WTC11 (cell line): ENCODE measurements around the gene SUPT7L. TPM values are rescaled to one million over a fixed set of nuclear protein-coding genes. Genes with fewer than 3 reads are reported as not detected.

Experiments
- ATAC-seq: fragments of 200-7000 bp; cut with Tn5 transposase; 2 replicates; pipeline ENCODE4 v1.10.0; 2021; ENCODE audit warnings: mild to moderate bottlenecking, moderate library complexity
- CTCF ChIA-PET: fragments of 300-600 bp; sonication (Branson Sonifier 250); formaldehyde crosslinking; loops from one replicate; lab custom pipeline; 2021; ENCODE audit warnings: antibody characterized with exemption; lab: Charles Lee
- POLR2A ChIA-PET: fragments of 350-600 bp; sonication (Branson Sonifier 250); formaldehyde crosslinking; loops from one replicate; lab custom pipeline; 2021; ENCODE audit warnings: antibody characterized with exemption; lab: Charles Lee
- DNase-seq: peaks from one replicate; pipeline ENCODE4 v3.0.0; 2021; ENCODE audit warnings: low spot score
- H3K27ac Mint-ChIP-seq: 2 replicates; pipeline ENCODE4 v1.8.0; 2021; ENCODE audit warnings: mixed read lengths
- H3K27me3 Mint-ChIP-seq: 2 replicates; pipeline ENCODE4 v1.8.0; 2021; ENCODE audit warnings: low read depth, mild to moderate bottlenecking, moderate library complexity, mixed read lengths
- H3K36me3 Mint-ChIP-seq: 2 replicates; pipeline ENCODE4 v1.8.0; 2021; ENCODE audit warnings: mixed read lengths
- H3K4me1 Mint-ChIP-seq: 2 replicates; pipeline ENCODE4 v1.8.0; 2022; ENCODE audit warnings: mixed read lengths
- H3K4me3 Mint-ChIP-seq: 2 replicates; pipeline ENCODE4 v1.8.0; 2021; ENCODE audit warnings: mild to moderate bottlenecking, moderate library complexity, mixed read lengths
- H3K9me3 Mint-ChIP-seq: 2 replicates; pipeline ENCODE4 v1.8.0; 2021; ENCODE audit warnings: mixed read lengths
- AR ChIP-seq: fragments of 250-450 bp; sonication (Bioruptor Pico); IDR thresholded peaks from 2 replicates; pipeline ENCODE4 v1.9.0; 2021; ENCODE audit warnings: mild to moderate bottlenecking
- FOXP1 ChIP-seq: sonication (generic); formaldehyde crosslinking; IDR thresholded peaks from 2 replicates; pipeline ENCODE4 v1.8.0; 2022; ENCODE audit warnings: missing genetic modification reagents, mild to moderate bottlenecking, moderate library complexity, borderline replicate concordance
- GTF2I ChIP-seq: fragments of 250-450 bp; sonication (Bioruptor Pico); conservative IDR thresholded peaks from 2 replicates; pipeline ENCODE4 v1.4.0; 2021; ENCODE audit warnings: mild to moderate bottlenecking
- NFYB ChIP-seq: sonication (generic); formaldehyde crosslinking; conservative IDR thresholded peaks from 2 replicates; pipeline ENCODE4 v1.8.0; 2022; ENCODE audit warnings: low read depth, missing genetic modification reagents
- NR3C1 ChIP-seq: sonication (generic); formaldehyde crosslinking; conservative IDR thresholded peaks from 2 replicates; pipeline ENCODE4 v1.8.1; 2023; ENCODE audit warnings: low read depth, mild to moderate bottlenecking, missing genetic modification reagents
- OVOL2 ChIP-seq: fragments of 250-450 bp; sonication (Bioruptor Pico); IDR thresholded peaks from 2 replicates; pipeline ENCODE4 v1.9.0; 2021; ENCODE audit warnings: mild to moderate bottlenecking, borderline replicate concordance
- RORB ChIP-seq: fragments of 250-450 bp; sonication (Bioruptor Pico); IDR thresholded peaks from 2 replicates; pipeline ENCODE4 v1.9.0; 2021; ENCODE audit warnings: mild to moderate bottlenecking
- SP1 ChIP-seq: sonication (generic); formaldehyde crosslinking; conservative IDR thresholded peaks from 2 replicates; pipeline ENCODE4 v1.8.1; 2022; ENCODE audit warnings: missing genetic modification reagents
- TCF7 ChIP-seq: sonication (generic); formaldehyde crosslinking; IDR thresholded peaks from 2 replicates; pipeline ENCODE4 v1.8.0; 2022; ENCODE audit warnings: mild to moderate bottlenecking, low read depth, missing genetic modification reagents, moderate library complexity
- USF1 ChIP-seq: sonication (generic); formaldehyde crosslinking; IDR thresholded peaks from 2 replicates; pipeline ENCODE4 v1.8.0; 2022; ENCODE audit warnings: mild to moderate bottlenecking, missing genetic modification reagents
- ZNF138 ChIP-seq: sonication (generic); formaldehyde crosslinking; conservative IDR thresholded peaks from 2 replicates; pipeline ENCODE4 v1.8.1; 2022; ENCODE audit warnings: mild to moderate bottlenecking, moderate library complexity, missing genetic modification reagents
- ZNF219 ChIP-seq: sonication (generic); formaldehyde crosslinking; IDR thresholded peaks from 2 replicates; pipeline ENCODE4 v1.8.0; 2023; ENCODE audit warnings: missing genetic modification reagents, mild to moderate bottlenecking, borderline replicate concordance
- ZNF416 ChIP-seq: fragments of 250-450 bp; sonication (Bioruptor Pico); IDR thresholded peaks from 2 replicates; pipeline ENCODE4 v1.9.0; 2021; ENCODE audit warnings: mild to moderate bottlenecking, inconsistent platforms
- ZNF671 ChIP-seq: fragments of 250-450 bp; sonication (Bioruptor Pico); IDR thresholded peaks from 2 replicates; pipeline ENCODE4 v1.8.0; 2021; ENCODE audit warnings: mild to moderate bottlenecking
- total RNA-seq: library from RNA; stranded (reverse); gene quantifications from 3 replicates; pipeline ENCODE4 v1.2.3, GENCODE V29; 2021
- TF ChIP-seq, protein P1 (sequence below): sonication (generic); formaldehyde crosslinking; IDR thresholded peaks from 2 replicates; pipeline ENCODE4 v1.8.1; 2023; ENCODE audit warnings: mild to moderate bottlenecking, missing genetic modification reagents, borderline replicate concordance
- TF ChIP-seq, protein P2 (sequence below): fragments of 200-600 bp; IDR thresholded peaks from 2 replicates; pipeline ENCODE4 v1.8.0; 2022; ENCODE audit warnings: antibody characterized with exemption
- TF ChIP-seq, protein P3 (sequence below): fragments of 250-450 bp; sonication (Bioruptor Pico); IDR thresholded peaks from 2 replicates; pipeline ENCODE4 v1.8.0; 2021; ENCODE audit warnings: mild to moderate bottlenecking

The SUPT7L gene
- total RNA-seq, 1 experiment from 2014 or later, result 22.6 TPM

DNA sequence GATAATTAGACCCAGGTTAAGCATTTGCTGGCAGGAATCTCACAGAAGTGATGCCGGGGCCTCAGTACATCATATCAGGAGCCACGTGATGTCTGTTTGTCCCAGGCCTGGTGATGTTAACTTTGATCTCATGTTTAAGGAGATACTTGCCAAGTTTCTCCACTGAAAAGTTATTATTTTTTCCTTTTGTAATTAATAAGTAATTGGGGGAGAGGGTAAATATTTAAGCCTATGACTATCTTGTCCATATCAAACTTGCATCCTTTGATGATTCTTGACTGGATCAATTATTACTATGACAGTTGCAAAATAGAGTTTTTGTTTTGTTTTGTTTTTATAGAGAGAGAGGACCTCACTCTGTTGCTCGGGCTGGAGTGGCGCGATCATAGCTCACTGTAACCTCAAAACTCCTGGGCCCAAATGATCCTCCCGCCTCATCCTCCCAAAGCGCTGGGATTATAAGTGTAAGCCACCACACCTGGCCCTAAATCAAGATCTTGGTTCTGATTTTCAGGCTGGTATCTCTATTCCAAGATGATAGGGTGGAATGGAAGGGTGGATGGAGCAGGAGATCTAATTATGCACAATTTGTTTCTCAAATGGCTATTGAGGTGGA is 46.7 kb upstream of the SUPT7L start:
- H3K9me3 Mint-ChIP-seq, result no peaks in the 10 kb centered on the region
- no peak overlapping the region for H3K4me3 Mint-ChIP-seq
- TF ChIP-seq AR (CRISPR knock-in tag) (no peak), ZNF416 (CRISPR knock-in tag) (no peak), ZNF671 (CRISPR knock-in tag) (no peak)
- peaks cover 9% of the 10 kb centered on the region for H3K4me1 Mint-ChIP-seq
- no peak for DNase-seq
- ATAC-seq, result no peak
- no peak overlapping the region for H3K27ac Mint-ChIP-seq
- ChIA-PET POLR2A (no interaction called here), CTCF (interaction anchor here (1.5 kb wide), 1 partner anchor 26 kb away, joined by 3 read pairs; no protein-coding TSS in a partner anchor)
- peaks cover 9% of the 10 kb centered on the region for H3K27me3 Mint-ChIP-seq
- H3K36me3 Mint-ChIP-seq, result no peaks in the 10 kb centered on the region

GRCh38 chr2:27709326-27709725 is 45.9 kb upstream of the SUPT7L start:
- peaks cover 2% of the 10 kb centered on the region for H3K4me1 Mint-ChIP-seq
- H3K4me3 Mint-ChIP-seq, result no peak overlapping the region
- TF ChIP-seq TCF7, result no peak
- TF ChIP-seq GTF2I (CRISPR knock-in tag), result no peak
- no peak for TF ChIP-seq USF1 (CRISPR knock-in tag)
- no peak for TF ChIP-seq OVOL2 (CRISPR knock-in tag)
- TF ChIP-seq FOXP1 (CRISPR knock-in tag), result no peak
- ChIA-PET POLR2A (no interaction called here), CTCF (interaction anchor here (1.5 to 3.7 kb wide), 2 partner anchors 14 to 26 kb away, joined by 3 to 23 read pairs; no protein-coding TSS in a partner anchor)
- DNase-seq, result no peak
- H3K27ac Mint-ChIP-seq, result no peak overlapping the region
- ATAC-seq, result no peak
- H3K27me3 Mint-ChIP-seq, result peaks cover 2% of the 10 kb centered on the region; the same call in 1 of the 2 replicates
- no peaks in the 10 kb centered on the region for H3K9me3 Mint-ChIP-seq
- no peaks in the 10 kb centered on the region for H3K36me3 Mint-ChIP-seq

DNA sequence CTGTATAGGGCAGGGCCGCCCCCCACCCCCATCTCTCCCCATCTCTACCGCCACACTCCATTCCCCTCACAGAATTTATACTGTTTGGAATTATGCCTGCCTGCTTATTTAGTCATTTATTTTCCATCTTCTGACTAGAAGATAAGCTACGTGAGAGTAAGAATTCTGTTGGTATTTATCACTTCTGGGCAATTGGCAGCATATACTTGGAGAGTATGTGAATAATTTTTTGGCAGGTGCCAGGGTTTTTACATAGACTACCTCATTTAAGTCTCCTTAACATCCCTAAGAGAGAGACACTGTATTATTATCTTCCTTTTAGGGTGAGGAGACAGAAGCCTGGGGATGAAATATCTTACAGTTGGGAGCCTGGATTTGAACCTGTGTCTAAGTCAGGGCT is 45.3 kb upstream of the SUPT7L start:
- Mint-ChIP-seq H3K4me1 (no peaks in the 10 kb centered on the region; the same call in none of the 2 replicates), H3K9me3 (no peaks in the 10 kb centered on the region), H3K4me3 (no peak overlapping the region), H3K27ac (no peak overlapping the region), H3K27me3 (no peaks in the 10 kb centered on the region; the same call in 1 of the 2 replicates), H3K36me3 (no peaks in the 10 kb centered on the region)
- CTCF ChIA-PET, result interaction anchor here (3.7 kb wide), 1 partner anchor 15 kb away, joined by 23 read pairs; no protein-coding TSS in a partner anchor
- ATAC-seq (no peak), DNase-seq (no peak)
- TF ChIP-seq, protein P1, sequence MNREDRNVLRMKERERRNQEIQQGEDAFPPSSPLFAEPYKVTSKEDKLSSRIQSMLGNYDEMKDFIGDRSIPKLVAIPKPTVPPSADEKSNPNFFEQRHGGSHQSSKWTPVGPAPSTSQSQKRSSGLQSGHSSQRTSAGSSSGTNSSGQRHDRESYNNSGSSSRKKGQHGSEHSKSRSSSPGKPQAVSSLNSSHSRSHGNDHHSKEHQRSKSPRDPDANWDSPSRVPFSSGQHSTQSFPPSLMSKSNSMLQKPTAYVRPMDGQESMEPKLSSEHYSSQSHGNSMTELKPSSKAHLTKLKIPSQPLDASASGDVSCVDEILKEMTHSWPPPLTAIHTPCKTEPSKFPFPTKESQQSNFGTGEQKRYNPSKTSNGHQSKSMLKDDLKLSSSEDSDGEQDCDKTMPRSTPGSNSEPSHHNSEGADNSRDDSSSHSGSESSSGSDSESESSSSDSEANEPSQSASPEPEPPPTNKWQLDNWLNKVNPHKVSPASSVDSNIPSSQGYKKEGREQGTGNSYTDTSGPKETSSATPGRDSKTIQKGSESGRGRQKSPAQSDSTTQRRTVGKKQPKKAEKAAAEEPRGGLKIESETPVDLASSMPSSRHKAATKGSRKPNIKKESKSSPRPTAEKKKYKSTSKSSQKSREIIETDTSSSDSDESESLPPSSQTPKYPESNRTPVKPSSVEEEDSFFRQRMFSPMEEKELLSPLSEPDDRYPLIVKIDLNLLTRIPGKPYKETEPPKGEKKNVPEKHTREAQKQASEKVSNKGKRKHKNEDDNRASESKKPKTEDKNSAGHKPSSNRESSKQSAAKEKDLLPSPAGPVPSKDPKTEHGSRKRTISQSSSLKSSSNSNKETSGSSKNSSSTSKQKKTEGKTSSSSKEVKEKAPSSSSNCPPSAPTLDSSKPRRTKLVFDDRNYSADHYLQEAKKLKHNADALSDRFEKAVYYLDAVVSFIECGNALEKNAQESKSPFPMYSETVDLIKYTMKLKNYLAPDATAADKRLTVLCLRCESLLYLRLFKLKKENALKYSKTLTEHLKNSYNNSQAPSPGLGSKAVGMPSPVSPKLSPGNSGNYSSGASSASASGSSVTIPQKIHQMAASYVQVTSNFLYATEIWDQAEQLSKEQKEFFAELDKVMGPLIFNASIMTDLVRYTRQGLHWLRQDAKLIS (CRISPR knock-in tag), result no peak
- TF ChIP-seq ZNF138 (CRISPR knock-in tag) (no peak), ZNF219 (CRISPR knock-in tag) (no peak), NR3C1 (CRISPR knock-in tag) (no peak), NFYB (CRISPR knock-in tag) (no peak), RORB (CRISPR knock-in tag) (no peak), SP1 (CRISPR knock-in tag) (no peak)
- TF ChIP-seq, protein P2, sequence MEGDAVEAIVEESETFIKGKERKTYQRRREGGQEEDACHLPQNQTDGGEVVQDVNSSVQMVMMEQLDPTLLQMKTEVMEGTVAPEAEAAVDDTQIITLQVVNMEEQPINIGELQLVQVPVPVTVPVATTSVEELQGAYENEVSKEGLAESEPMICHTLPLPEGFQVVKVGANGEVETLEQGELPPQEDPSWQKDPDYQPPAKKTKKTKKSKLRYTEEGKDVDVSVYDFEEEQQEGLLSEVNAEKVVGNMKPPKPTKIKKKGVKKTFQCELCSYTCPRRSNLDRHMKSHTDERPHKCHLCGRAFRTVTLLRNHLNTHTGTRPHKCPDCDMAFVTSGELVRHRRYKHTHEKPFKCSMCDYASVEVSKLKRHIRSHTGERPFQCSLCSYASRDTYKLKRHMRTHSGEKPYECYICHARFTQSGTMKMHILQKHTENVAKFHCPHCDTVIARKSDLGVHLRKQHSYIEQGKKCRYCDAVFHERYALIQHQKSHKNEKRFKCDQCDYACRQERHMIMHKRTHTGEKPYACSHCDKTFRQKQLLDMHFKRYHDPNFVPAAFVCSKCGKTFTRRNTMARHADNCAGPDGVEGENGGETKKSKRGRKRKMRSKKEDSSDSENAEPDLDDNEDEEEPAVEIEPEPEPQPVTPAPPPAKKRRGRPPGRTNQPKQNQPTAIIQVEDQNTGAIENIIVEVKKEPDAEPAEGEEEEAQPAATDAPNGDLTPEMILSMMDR, result no peak
- TF ChIP-seq, protein P3, sequence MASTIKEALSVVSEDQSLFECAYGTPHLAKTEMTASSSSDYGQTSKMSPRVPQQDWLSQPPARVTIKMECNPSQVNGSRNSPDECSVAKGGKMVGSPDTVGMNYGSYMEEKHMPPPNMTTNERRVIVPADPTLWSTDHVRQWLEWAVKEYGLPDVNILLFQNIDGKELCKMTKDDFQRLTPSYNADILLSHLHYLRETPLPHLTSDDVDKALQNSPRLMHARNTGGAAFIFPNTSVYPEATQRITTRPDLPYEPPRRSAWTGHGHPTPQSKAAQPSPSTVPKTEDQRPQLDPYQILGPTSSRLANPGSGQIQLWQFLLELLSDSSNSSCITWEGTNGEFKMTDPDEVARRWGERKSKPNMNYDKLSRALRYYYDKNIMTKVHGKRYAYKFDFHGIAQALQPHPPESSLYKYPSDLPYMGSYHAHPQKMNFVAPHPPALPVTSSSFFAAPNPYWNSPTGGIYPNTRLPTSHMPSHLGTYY (CRISPR knock-in tag), result no peak
- POLR2A ChIA-PET, result no interaction called here
